GM19467 (cell line): ENCODE data around the gene RAB39B.

Source experiments
- ATAC-seq: cut with Tn5 transposase; IDR thresholded peaks from one replicate; pipeline ENCODE4 v1.9.1; 2021; ENCODE audit warnings: mild to moderate bottlenecking, moderate library complexity; ENCODE audit not compliant: unreplicated experiment

Gene RAB39B

DNA sequence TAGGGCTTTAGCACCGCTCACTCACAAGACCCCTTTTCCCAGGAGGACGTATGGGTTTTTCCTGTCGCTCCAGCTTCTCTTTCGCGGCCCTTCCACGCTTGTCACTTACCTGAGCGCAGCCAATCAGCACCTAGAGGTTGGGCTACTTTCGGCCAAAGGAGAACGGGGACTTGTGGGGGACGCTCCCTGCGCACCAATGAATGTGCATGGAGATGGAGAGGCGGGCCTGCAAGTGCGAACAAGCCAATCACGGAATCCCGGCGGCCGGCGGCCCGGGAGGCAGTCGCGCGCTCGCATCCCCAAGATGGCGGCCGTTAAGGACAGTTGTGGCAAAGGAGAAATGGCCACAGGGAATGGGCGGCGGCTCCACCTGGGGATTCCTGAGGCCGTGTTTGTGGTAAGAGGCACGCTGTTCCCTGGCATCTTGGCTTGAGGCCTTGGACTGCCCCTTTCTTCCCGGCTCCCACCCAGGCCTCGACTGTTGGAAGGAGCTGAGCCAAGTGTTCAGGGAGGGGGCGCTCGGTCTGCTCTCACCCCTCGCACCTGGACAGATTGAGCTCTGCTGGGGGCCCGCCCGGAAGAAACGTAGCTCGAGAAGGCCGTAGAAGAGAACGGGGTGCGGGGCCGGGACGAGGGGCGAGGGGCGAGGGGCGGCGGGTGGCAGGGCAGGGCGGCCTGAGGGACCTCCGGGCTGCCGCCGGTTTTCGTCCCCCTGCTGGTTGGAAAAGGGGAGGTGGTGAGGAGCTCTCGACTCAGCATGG is 47.9 kb downstream of the RAB39B start, which contains the start of gene VBP1:
VBP1 (plus strand) TSS at position 282 of the 761 bp plus-strand sequence; CDS start at position 305, 23 bp downstream.
- ATAC-seq: peak; percentile 95

DNA sequence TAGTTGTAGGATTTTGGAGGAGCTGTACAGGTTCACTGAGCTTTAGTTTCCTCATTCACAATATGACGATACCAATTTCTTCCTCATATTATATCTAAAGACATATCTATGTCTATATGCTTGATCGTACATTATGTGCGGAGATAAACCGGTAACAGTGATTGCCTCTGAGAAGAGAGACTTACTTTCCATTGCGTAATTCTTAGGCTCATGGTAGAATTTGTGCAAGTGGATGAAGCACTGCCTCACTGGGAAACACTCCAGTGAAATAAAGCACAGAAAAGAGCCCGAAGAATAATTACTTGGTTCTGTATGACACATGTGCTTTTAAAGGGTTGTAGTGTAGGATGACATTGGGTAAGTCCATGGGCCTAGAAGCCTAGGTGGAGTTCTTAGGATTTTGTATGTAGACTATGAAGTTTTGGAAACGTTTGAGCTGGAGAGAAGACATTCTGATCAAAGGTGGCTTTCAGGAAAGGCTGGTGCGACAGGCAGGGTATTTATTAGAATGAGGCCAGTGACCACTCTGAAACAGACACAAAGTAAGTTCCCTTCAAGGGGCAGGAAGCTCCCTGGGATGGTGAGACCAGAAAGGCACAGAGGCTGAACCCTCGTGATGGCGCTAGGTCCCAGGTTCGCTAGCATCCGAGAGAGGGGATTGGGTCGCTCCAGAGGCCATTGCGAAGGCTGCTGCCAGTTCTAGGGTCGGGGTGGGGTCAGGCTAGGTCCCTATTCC is 48.7 kb downstream of the RAB39B start:
- peak; percentile 30 for ATAC-seq

DNA sequence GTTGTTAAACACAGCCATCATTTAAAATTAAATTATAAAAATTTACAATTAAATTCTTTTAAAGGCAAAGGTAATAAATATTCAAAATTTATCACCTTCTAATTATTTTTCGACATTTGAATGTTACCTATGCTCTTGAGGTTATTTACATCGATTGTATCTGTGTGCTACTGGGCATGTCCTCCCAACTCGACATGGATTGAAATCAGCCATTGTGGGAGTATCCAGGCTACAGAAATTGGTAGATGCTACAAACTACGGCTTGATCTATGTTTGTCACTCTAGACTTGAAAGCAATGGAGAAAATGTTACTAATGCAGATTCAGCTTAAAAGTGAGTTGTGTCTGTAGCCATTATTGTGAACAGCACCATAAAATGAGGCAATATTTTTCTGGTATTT is 50.6 kb downstream of the RAB39B start:
- no peak for ATAC-seq

DNA sequence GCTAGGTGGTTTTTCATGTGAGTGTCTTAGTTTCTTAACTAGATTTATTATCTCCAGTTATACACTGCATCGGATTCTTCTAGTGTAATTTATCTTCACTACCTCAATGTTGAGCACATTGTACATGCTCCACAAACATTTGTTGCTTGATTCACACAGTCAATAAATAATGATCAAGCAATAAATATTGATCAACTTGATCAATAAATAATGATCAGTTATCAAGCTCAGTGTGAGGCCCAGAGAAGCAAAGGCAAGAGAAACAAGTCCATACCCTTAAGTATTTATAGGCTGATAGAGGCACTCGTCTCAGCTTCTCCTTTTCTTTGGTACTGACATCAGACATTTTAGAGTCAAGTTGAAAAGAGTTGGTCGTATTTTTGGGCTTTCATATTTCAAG is 53.1 kb downstream of the RAB39B start:
- no peak for ATAC-seq
